ENCODE data around the gene ACOT2. TPM values are rescaled to one million over a fixed set of nuclear protein-coding genes. Genes with fewer than 3 reads are reported as not detected.
A peak's percentile ranks its signal among the peaks of the same experiment; 100 is the strongest.
"Not testable (repeated sequence)": the region's sequence is repeated elsewhere in the genome, so short reads cannot be mapped to it uniquely, and the experiment has no call there.

ACOT2 gene
- total RNA-seq, 1 experiment from 2014 or later = 23.4 TPM

GRCh38 chr14:73570913-73571312 is 1.9 kb downstream of the ACOT2 start:
- Mint-ChIP-seq H3K4me3 (ENCODE audit: unreplicated experiment) (peak overlapping the region; percentile 93), H3K36me3 (ENCODE audit: insufficient read depth, unreplicated experiment) (peaks cover 40% of the 10 kb centered on the region)
- CTCF ChIA-PET = interaction anchor here (0.6 to 4.6 kb wide), 9 partner anchors 28 to 199 kb away, joined by 3 to 32 read pairs (median 3); no protein-coding TSS in a partner anchor
- H3K4me1 Mint-ChIP-seq (ENCODE audit: insufficient read depth, unreplicated experiment); H3K9me3 Mint-ChIP-seq (ENCODE audit: unreplicated experiment); H3K27ac Mint-ChIP-seq (ENCODE audit: low read depth, unreplicated experiment); H3K27me3 Mint-ChIP-seq (ENCODE audit: insufficient read depth, unreplicated experiment); BruUV-seq (replicated peaks); intact Hi-C loops (cut with micrococcal nuclease): not testable (repeated sequence)
- peak; percentile 34 for DNase-seq (ENCODE audit: unreplicated experiment)
- TF ChIP-seq CTCF (IDR thresholded peaks at IDR 0.05; ENCODE audit: unreplicated experiment) = peak; percentile 40
- POLR2A ChIA-PET = interaction anchor here (0.6 to 4.8 kb wide), 7 partner anchors 8 to 79 kb away, joined by 3 to 33 read pairs (median 4); partner anchors contain the start of gene RIOX1

- H3K4me3 Mint-ChIP-seq (ENCODE audit: unreplicated experiment); CTCF ChIA-PET; BruUV-seq (replicated peaks); H3K27ac Mint-ChIP-seq (ENCODE audit: low read depth, unreplicated experiment); H3K4me1 Mint-ChIP-seq (ENCODE audit: insufficient read depth, unreplicated experiment); DNase-seq (ENCODE audit: unreplicated experiment); H3K9me3 Mint-ChIP-seq (ENCODE audit: unreplicated experiment); intact Hi-C loops (cut with micrococcal nuclease); H3K27me3 Mint-ChIP-seq (ENCODE audit: insufficient read depth, unreplicated experiment): not testable (repeated sequence)
- POLR2A ChIA-PET = interaction anchor here (0.6 to 0.7 kb wide), 2 partner anchors 33 to 40 kb away, joined by 3 read pairs; no protein-coding TSS in a partner anchor
- peaks cover 45% of the 10 kb centered on the region for H3K36me3 Mint-ChIP-seq (ENCODE audit: insufficient read depth, unreplicated experiment)
Observed at GRCh38 chr14:73573034-73573433, 4.0 kb downstream of the ACOT2 start.

DNA sequence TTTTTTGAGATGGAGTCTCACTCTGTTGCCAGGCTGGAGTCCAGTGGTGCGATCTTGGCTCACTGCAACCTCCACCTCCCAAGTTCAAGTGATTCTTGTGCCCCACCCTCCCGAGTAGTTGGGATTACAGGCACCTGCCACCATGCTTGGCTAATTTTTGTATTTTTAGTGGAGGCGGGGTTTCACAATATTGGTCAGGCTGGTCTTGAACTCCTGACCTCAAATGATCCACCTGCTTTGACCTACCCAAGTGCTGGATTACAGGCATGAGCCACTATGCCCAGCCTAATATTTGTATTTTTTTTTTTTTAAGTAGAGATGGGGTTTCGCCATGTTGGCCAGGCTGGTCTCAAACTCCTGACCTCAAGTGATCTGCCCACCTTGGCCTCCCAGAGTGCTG is 4.7 kb downstream of the ACOT2 start:
- DNase-seq (ENCODE audit: unreplicated experiment); intact Hi-C loops (cut with micrococcal nuclease); H3K4me3 Mint-ChIP-seq (ENCODE audit: unreplicated experiment); H3K27me3 Mint-ChIP-seq (ENCODE audit: insufficient read depth, unreplicated experiment); H3K27ac Mint-ChIP-seq (ENCODE audit: low read depth, unreplicated experiment); H3K9me3 Mint-ChIP-seq (ENCODE audit: unreplicated experiment); H3K4me1 Mint-ChIP-seq (ENCODE audit: insufficient read depth, unreplicated experiment); BruUV-seq (replicated peaks): not testable (repeated sequence)
- POLR2A ChIA-PET = interaction anchor here (0.6 to 0.7 kb wide), 2 partner anchors 34 to 39 kb away, joined by 3 read pairs; no protein-coding TSS in a partner anchor
- CTCF ChIA-PET = interaction anchor here (0.7 kb wide), 1 partner anchor 23 kb away, joined by 6 read pairs; no protein-coding TSS in a partner anchor
- H3K36me3 Mint-ChIP-seq (ENCODE audit: insufficient read depth, unreplicated experiment) = peaks cover 48% of the 10 kb centered on the region

DNA sequence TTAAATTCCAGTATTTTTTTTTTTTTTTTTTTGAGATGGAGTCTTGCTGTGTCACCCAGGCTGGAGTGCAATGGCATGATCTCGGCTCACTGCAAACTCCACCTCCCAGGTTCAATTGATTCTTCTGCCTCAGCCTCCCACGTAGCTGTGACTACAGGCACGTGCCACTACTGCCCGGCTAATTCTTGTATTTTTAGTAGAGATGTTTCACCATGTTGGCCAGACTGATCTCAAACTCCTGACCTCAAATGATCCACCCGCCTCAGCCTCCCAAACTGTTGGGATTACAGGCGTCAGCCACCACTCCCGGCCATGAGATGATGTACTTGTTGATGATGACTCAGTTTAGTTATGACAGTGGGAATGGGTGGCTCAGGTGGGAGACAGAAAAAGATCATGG is 5.2 kb downstream of the ACOT2 start:
- intact Hi-C loops (cut with micrococcal nuclease); DNase-seq (ENCODE audit: unreplicated experiment); H3K27ac Mint-ChIP-seq (ENCODE audit: low read depth, unreplicated experiment); H3K4me1 Mint-ChIP-seq (ENCODE audit: insufficient read depth, unreplicated experiment); POLR2A ChIA-PET; H3K9me3 Mint-ChIP-seq (ENCODE audit: unreplicated experiment); H3K27me3 Mint-ChIP-seq (ENCODE audit: insufficient read depth, unreplicated experiment); H3K4me3 Mint-ChIP-seq (ENCODE audit: unreplicated experiment); BruUV-seq (replicated peaks): not testable (repeated sequence)
- peaks cover 46% of the 10 kb centered on the region for H3K36me3 Mint-ChIP-seq (ENCODE audit: insufficient read depth, unreplicated experiment)
- CTCF ChIA-PET = interaction anchor here (0.7 kb wide), 1 partner anchor 22 kb away, joined by 6 read pairs; no protein-coding TSS in a partner anchor

DNA sequence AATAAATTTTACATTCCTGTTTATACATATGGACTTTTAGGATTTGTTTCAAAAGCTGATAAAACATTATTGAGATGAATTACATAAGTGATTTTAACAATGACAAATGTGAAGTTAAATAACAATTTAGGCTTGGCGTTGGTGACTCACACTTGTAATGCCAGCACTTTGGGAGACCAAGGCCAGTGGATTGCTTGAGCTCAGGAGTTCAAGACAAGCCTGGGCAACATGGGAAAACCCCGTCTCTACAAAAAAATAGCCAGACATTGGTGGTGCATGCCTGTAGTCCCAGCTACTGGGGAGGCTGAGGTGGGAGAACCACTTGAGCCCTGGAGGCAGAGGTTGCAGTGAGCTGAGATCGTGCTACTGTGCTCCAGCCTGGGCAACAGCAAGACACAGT is 7.4 kb downstream of the ACOT2 start:
- Mint-ChIP-seq H3K4me1 (ENCODE audit: insufficient read depth, unreplicated experiment) (no peaks in the 10 kb centered on the region), H3K27me3 (ENCODE audit: insufficient read depth, unreplicated experiment) (no peaks in the 10 kb centered on the region), H3K9me3 (ENCODE audit: unreplicated experiment) (no peaks in the 10 kb centered on the region), H3K4me3 (ENCODE audit: unreplicated experiment) (no peak overlapping the region), H3K36me3 (ENCODE audit: insufficient read depth, unreplicated experiment) (peaks cover 48% of the 10 kb centered on the region), H3K27ac (ENCODE audit: low read depth, unreplicated experiment) (no peak overlapping the region)
- TF ChIP-seq CTCF (IDR thresholded peaks at IDR 0.05; ENCODE audit: unreplicated experiment) = no peak
- ChIA-PET CTCF (interaction anchor here (0.5 to 0.6 kb wide), 2 partner anchors 66 to 702 kb away, joined by 4 read pairs; no protein-coding TSS in a partner anchor), POLR2A (interaction anchor here (0.7 to 2.6 kb wide), 11 partner anchors 8 to 148 kb away, joined by 3 to 13 read pairs (median 4); partner anchors contain the start of genes ACOT1, ACOT2 and NUMB)
- no TSS peak for BruUV-seq (replicated peaks)
- DNase-seq (ENCODE audit: unreplicated experiment) = peak; percentile 86
- intact Hi-C loops (cut with micrococcal nuclease) = no loop called here

GRCh38 chr14:73577214-73577613 is 8.2 kb downstream of the ACOT2 start:
- H3K27ac Mint-ChIP-seq (ENCODE audit: low read depth, unreplicated experiment); BruUV-seq (replicated peaks); intact Hi-C loops (cut with micrococcal nuclease); DNase-seq (ENCODE audit: unreplicated experiment); H3K4me1 Mint-ChIP-seq (ENCODE audit: insufficient read depth, unreplicated experiment); H3K4me3 Mint-ChIP-seq (ENCODE audit: unreplicated experiment); H3K9me3 Mint-ChIP-seq (ENCODE audit: unreplicated experiment); H3K27me3 Mint-ChIP-seq (ENCODE audit: insufficient read depth, unreplicated experiment): not testable (repeated sequence)
- peaks cover 48% of the 10 kb centered on the region for H3K36me3 Mint-ChIP-seq (ENCODE audit: insufficient read depth, unreplicated experiment)
- POLR2A ChIA-PET = interaction anchor here (0.6 to 2.6 kb wide), 8 partner anchors 9 to 461 kb away, joined by 3 to 13 read pairs (median 4); partner anchors contain the start of genes ACOT1 and ACOT2
- CTCF ChIA-PET = interaction anchor here (0.7 to 0.9 kb wide), 2 partner anchors 61 to 97 kb away, joined by 4 read pairs; no protein-coding TSS in a partner anchor

GRCh38 chr14:73582102-73582979 is 13.3 kb downstream of the ACOT2 start:
- BruUV-seq (replicated peaks); H3K9me3 Mint-ChIP-seq (ENCODE audit: unreplicated experiment); H3K4me3 Mint-ChIP-seq (ENCODE audit: unreplicated experiment); POLR2A ChIA-PET; DNase-seq (ENCODE audit: unreplicated experiment); H3K27me3 Mint-ChIP-seq (ENCODE audit: insufficient read depth, unreplicated experiment); intact Hi-C loops (cut with micrococcal nuclease); H3K27ac Mint-ChIP-seq (ENCODE audit: low read depth, unreplicated experiment); H3K4me1 Mint-ChIP-seq (ENCODE audit: insufficient read depth, unreplicated experiment); CTCF ChIA-PET: not testable (repeated sequence)
- H3K36me3 Mint-ChIP-seq (ENCODE audit: insufficient read depth, unreplicated experiment) = peaks cover 12% of the 10 kb centered on the region

Data from MCF 10A (cell line).